ENCODE measurements around the gene DDX1. TPM values are rescaled to one million over a fixed set of nuclear protein-coding genes. Genes with fewer than 3 reads are reported as not detected.
"Not testable (repeated sequence)": the region's sequence is repeated elsewhere in the genome, so short reads cannot be mapped to it uniquely, and the experiment has no call there.

The DDX1 gene
- polyA plus RNA-seq, 1 donor = 116 TPM

- Histone ChIP-seq H3K4me3 (ENCODE audit: low read length) (no peak overlapping the region), H3K9me3 (ENCODE audit: control insufficient read depth, low read depth, low read length) (peaks cover 3% of the 10 kb centered on the region), H3K27ac (ENCODE audit: low read length) (no peak overlapping the region), H3K27me3 (ENCODE audit: control insufficient read depth, insufficient read depth, low read length) (no peaks in the 10 kb centered on the region), H3K36me3 (ENCODE audit: control insufficient read depth, insufficient read depth, low read length) (no peaks in the 10 kb centered on the region), H3K4me1 (ENCODE audit: control insufficient read depth, insufficient read depth, low read length) (peaks cover 23% of the 10 kb centered on the region)
- no peak for DNase-seq
- no CpG with 5 or more reads among the region's 3 CpGs for WGBS (ENCODE audit: insufficient coverage, low lambda C conversion rate)
Observed at GRCh38 chr2:15679386-15679924, 87.8 kb downstream of the DDX1 start.

- no CpG with 5 or more reads among the region's 33 CpGs for WGBS (ENCODE audit: insufficient coverage, low lambda C conversion rate)
- not testable (repeated sequence) for DNase-seq; H3K36me3 ChIP-seq (ENCODE audit: control insufficient read depth, insufficient read depth, low read length); H3K27me3 ChIP-seq (ENCODE audit: control insufficient read depth, insufficient read depth, low read length); H3K9me3 ChIP-seq (ENCODE audit: control insufficient read depth, low read depth, low read length); H3K4me3 ChIP-seq (ENCODE audit: low read length); H3K27ac ChIP-seq (ENCODE audit: low read length)
- H3K4me1 ChIP-seq (ENCODE audit: control insufficient read depth, insufficient read depth, low read length) = peaks cover 16% of the 10 kb centered on the region
Observed at GRCh38 chr2:15680132-15680531, 88.5 kb downstream of the DDX1 start.

Other genes with a start within 250 kb of the DDX1 start
- 55.8 TPM for gene NBAS, start 30.5 kb upstream of the DDX1 start, polyA plus RNA-seq